Effector CD4-positive, alpha-beta T cell (primary cell): ENCODE results near the gene PLAGL2.
"Not testable (repeated sequence)": the region's sequence is repeated elsewhere in the genome, so short reads cannot be mapped to it uniquely, and the experiment has no call there.

Experiments used
- DNase-seq: peaks from one replicate; pipeline ENCODE4 v3.0.0-alpha.2; 2020
- total RNA-seq: gene quantifications from one replicate; lab custom pipeline; 2026; lab: John Stamatoyannopoulos, UW

The PLAGL2 gene
- total RNA-seq, result 20.3 reads per million, percentile 47 among the genes with 10 or more reads in this experiment

DNA sequence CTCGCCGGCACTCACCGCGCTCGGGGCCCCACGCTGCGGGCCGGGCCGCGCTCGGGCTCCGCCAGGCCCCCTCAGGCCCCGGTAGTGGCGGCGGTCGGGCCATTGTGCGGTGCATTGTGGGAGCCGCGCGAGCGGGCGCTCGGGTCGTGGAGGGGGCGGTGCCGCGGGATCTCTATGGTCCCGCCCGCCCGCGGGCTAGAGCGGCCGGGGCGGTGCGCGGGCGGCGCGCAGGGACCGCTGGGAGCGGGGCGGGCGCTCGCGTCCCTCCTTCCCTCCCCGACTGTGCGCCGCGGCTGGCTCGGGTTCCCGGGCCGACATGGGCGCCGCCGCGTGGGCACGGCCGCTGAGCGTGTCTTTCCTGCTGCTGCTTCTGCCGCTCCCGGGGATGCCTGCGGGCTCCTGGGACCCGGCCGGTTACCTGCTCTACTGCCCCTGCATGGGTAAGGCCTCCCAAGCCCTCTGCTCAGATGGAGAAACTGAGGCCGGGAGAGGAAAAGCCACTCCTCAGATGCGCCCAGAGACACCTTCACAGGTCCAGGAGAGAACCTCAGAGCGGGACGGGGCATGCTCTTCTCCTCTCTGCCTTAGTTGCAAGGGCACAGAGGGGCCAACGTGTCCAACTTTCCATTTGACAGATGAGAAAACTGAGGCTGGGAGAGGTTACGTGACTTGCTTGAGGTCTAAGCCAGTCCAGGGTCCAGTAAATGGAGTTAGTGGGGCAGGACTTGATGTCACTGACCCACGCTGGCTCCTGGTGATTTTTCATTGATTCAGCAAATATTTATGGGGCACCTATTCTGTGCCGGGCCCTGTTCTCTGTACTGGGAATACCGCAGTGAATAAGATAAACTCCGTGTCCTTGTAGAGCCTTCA lies at the start of gene PLAGL2, which contains the start of gene POFUT1:
PLAGL2 (minus strand) TSS at position 118 of the 873 bp plus-strand sequence. CDS start 5,565 bp downstream, outside the sequence.
POFUT1 (plus strand) TSS at position 255 of the 873 bp plus-strand sequence; CDS start at position 317, 62 bp downstream.
- peak; percentile 81 for DNase-seq

DNA sequence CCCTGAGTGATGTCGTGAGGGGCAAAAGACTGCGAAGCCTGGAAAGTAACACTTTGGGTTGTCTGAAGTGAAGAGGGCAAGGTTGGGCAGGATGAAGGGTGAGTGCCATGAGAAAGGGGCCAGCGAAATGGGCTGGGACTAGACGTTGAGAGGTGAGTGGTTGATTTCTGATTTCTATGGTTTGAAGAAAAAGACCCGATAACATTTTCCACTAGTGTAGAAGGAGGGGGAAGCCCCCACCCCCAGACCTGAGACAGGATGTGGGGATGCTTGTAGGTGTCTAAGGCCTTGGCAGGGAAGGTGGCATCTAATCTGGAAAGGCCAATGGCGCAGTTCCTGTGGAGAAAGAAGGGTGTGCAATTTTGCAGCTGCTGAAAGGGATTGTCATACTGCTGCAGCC lies 44.6 kb upstream of the PLAGL2 start:
- DNase-seq, result no peak

DNA sequence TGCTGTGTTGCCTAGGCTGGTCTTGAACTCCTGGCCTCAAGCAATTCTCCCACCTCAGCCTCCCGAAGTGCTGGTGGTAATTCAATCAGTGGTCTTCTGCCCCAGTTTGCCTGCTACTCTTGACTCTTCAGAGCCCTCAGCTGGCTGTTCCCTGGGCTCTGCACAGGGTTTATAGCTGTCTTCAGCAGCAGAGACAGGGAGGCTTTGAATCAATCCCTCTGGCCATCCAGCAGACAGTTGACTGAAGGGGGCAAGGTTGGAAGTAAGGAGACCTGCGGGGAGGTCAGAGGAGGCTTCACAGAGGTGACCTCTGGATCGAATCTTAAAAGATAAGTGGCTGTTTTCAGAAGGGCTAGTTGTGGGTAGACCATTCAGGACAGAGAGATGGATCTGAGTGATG lies 43.9 kb upstream of the PLAGL2 start:
- DNase-seq, result no peak

- peak; percentile 17 for DNase-seq
Observed at GRCh38 chr20:32249030-32249738, 41.6 kb upstream of the PLAGL2 start.

- no peak for DNase-seq
Observed at GRCh38 chr20:32248043-32248442, 40.5 kb upstream of the PLAGL2 start.

- DNase-seq, result not testable (repeated sequence)
Observed at GRCh38 chr20:32246208-32246607, 38.7 kb upstream of the PLAGL2 start.

DNA sequence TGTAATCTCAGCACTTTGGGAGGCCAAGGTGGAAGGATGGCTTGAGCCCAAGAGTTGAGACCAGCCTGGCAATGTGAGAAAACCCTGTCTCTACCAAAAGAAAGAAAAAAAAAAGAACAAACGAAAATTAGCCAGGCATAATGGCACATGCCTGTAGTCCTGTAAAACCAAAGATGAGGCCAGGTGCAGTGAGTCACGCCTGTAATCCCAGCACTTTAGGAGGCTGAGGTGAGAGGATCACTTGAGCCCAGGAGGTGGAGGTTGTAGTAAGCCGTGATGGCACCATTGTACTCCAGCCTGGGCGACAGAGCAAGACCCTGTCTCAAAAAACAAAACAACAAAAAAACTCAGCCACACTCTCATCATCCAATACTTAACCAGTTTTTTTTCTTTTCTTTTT lies 37.4 kb upstream of the PLAGL2 start:
- DNase-seq, result no peak

DNA sequence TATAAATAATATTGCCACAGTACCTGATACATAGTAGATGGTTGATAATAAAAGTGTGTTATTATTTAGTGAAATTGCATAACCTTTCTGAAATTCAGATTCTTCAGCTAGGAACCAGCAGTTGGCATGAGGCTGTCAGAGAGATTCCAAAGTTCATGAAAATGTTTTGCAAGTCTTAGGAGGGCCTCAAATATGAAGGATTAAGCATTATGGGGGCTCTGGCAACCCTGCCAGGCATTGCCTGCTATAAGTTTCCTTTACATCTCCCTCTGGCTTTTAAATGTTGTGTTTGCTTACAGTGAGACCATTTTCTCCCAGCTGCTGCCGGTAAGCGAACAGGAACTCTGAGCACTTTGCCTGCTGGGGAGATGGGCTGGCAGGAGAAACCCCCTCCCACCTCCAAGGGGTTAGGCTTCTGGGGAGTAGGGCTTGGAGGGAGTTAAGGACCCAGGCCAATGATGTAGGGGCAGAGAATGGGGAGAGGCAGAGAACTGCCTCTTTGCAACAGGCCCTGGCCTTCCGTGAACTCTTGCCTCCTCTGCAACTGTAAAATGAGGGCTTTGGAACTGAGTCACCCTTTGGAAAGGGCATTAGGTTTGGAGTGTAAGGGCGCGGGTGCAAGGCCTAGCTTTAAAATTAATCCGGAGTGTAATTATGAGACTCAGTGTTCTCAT lies 36.7 kb upstream of the PLAGL2 start:
- no peak for DNase-seq

GRCh38 chr20:32241807-32242206 lies 34.3 kb upstream of the PLAGL2 start:
- no peak for DNase-seq

DNA sequence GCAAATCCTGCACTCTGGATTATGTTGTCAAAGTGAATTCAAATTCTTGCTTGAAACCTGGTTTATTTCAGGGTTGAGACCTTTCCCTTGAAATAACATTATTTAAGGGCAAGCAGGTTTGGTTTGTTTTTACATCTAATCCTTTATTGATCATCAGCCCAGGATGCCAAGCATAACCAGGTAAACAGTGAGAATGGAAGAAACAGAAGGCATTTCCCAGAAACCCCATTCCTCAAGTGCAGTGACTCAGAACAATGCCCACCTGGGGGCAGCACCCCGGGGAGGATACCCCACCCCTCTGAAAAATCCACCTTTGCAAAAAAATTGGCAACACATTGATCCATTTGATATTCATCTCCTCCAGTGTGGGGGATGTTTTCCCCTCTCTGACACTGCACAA lies 32.7 kb upstream of the PLAGL2 start:
- DNase-seq, result no peak

DNA sequence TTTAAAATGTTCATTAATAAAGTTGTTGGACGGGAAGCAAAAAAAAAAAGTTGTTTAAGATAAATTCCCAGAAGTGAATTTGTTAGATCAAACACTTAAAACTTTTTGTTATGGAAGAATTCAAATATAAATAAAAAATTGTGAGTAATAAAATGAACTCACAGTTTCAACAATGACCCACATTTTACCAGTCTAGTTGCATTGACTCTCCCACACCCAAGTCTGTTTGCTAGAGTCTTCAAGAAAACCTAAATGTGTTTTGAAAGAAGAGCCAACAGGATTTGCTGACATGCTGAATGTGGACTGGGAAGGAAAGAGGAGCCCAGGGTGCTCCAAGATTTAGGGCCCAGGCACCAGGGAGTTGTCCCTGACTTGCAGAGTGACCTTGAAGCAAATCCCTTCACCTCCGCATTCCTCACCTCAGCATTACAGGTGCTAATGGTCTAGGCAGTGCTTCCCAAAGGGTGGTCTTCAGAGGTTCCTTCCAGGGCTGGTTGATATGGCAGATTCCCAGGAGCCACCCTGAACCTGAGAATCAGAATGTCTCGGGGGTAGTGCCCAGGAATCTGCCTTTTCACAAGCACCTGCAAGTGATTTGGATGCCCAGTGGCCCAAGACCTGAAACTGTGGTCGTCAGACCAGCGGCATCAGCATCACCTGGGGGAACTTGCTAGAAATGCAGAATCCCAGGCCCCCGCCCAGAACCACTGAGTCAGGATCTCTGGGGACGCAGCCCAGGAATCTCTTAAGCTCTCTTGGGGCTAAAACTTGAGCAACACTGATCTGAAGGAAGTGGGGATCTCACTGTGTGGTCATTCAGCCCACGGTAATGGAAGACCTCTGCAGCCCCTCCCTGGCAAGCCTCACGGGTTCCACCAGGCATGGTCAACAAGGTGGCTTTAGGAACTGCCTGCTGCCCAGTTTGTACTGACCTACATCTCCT lies 31.2 kb upstream of the PLAGL2 start:
- DNase-seq, result no peak

- DNase-seq, result no peak
Observed at GRCh38 chr20:32237419-32237818, 29.9 kb upstream of the PLAGL2 start.

GRCh38 chr20:32236819-32237218 lies 29.3 kb upstream of the PLAGL2 start:
- DNase-seq, result no peak

DNA sequence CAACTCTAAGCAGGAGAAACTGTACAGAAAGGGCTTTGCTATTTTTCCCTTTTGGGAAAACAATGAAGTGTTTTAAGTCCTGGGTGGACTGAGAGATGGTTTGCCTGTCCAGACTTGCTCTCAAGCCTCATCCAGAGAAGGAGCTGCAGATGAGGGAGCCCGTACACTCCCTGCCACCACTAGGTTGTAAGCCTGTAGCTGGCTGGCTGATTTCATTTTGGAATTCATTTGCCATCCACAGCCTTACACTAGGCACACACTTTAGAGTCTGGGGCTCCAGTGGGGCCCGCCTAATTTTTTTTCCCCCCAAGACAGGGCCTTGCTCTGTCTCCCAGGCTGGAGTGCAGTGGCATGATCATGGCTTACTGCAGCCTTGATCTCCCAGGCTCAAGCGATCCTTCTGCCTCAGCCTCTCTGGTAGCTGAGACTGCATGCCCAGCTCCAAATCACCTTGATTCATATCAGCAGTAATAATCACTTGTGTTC lies 28.5 kb upstream of the PLAGL2 start:
- no peak for DNase-seq

GRCh38 chr20:32235331-32236047 lies 27.9 kb upstream of the PLAGL2 start:
- DNase-seq, result no peak

DNA sequence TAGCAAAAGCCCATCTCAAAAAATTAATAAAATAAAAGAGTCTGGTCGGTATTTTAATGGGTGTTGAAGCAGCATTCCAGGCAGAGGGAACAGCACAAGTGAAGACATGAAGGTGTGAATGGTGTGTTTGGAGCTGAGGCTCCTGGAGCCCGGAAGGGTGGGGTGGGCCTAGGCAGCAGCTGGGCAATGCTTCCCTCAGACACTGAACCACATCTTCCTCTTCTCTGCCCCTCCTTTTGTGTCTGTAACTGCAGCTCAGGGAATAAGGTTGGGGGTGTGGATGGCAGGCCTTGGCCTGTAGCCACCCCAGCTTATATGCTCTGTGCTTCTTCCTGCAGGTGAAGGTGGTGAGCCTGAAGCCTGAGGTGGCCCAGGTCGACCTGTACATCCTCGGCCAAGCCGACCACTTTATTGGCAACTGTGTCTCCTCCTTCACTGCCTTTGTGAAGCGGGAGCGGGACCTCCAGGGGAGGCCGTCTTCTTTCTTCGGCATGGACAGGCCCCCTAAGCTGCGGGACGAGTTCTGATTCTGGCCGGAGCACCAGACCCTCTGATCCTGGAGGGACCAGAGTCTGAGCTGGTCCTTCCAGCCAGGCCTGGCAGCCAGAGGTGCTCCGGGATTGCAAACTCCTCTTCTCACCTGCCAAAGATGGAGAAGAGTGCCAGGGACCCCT lies 26.7 kb upstream of the PLAGL2 start:
- no peak for DNase-seq

DNA sequence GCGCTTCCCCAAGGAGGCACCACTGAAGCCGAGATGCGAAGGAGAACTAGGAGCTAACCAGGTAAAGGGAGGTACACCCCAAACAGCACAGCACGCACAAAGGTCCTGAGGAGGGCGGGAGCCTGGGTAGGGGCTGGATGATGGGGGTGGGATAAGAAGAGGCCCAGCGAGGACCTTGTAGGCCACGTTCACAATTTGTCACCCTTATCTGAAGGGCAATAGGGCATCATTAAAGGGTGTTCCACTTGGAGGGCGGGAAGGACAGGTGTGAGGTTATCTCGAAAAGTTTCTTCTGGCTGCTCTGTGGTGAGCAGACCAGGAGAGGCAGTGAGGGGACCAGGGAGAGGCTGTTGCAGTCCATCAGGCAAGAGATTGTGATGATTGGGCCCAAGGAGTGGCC lies 25.7 kb upstream of the PLAGL2 start:
- no peak for DNase-seq

DNA sequence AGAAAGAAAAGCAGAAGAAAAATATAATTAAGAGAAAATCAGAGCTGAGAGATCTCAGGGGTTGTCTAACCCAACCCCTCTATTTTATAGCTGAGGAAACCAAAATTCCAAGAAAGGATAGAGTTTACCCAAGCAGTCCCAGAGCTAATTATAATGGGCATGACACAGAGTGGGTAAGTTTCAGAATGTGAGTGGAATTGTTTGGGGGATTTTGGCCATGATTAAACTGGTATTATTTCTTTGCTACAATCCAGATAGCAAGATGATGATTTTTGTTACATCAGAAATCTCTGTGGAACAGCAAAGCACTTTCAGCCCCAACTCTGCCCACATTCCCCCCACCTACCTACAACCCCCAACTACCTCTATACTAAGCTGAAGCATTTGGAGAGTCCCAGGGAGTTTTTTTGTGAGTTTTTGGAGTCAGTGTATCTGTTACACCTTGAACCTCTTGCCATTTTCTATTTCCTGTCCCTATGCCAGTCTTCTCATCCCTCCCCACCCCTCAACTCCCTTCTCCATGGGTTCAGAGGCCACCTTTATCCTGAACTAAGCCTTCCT lies 24.9 kb upstream of the PLAGL2 start:
- no peak for DNase-seq

GRCh38 chr20:32231847-32232246 lies 24.3 kb upstream of the PLAGL2 start:
- DNase-seq, result peak; percentile 18

GRCh38 chr20:32231245-32231644 lies 23.7 kb upstream of the PLAGL2 start:
- no peak for DNase-seq
